HepG2 (cell line): ENCODE measurements around the gene SLC19A1. TPM values are rescaled to one million over a fixed set of nuclear protein-coding genes. Genes with fewer than 3 reads are reported as not detected.

Source experiments
- AKAP8 ChIP-seq: sonication (generic); formaldehyde crosslinking; IDR thresholded peaks from 2 replicates; pipeline ENCODE4 v1.5.1; 2020; ENCODE audit warnings: mild to moderate bottlenecking, missing genetic modification reagents
- BATF2 ChIP-seq: sonication (generic); formaldehyde crosslinking; IDR thresholded peaks from 2 replicates; pipeline ENCODE4 v1.8.0; 2022; ENCODE audit warnings: mild to moderate bottlenecking, missing genetic modification reagents, moderate library complexity
- BRF2 ChIP-seq: sonication (generic); formaldehyde crosslinking; IDR thresholded peaks from 2 replicates; pipeline ENCODE4 v1.8.1; 2022; ENCODE audit warnings: mild to moderate bottlenecking, missing genetic modification reagents
- CHD2 ChIP-seq: IDR thresholded peaks from 2 replicates; pipeline ENCODE4 v1.6.1; 2011; ENCODE audit warnings: low read depth, low read length, improper control_type of control experiment
- DZIP1 ChIP-seq: sonication (generic); formaldehyde crosslinking; IDR thresholded peaks from 2 replicates; pipeline ENCODE4 v1.5.0; 2020; ENCODE audit warnings: mild to moderate bottlenecking, missing genetic modification reagents
- E2F1 ChIP-seq: sonication (generic); formaldehyde crosslinking; IDR thresholded peaks from 2 replicates; pipeline ENCODE4 v1.5.0; 2020; ENCODE audit warnings: missing genetic modification reagents
- HDAC1 ChIP-seq: sonication (generic); formaldehyde crosslinking; IDR thresholded peaks from 2 replicates; pipeline ENCODE4 v1.5.1; 2020; ENCODE audit warnings: mild to moderate bottlenecking, missing genetic modification reagents
- IKZF4 ChIP-seq: sonication (generic); formaldehyde crosslinking; IDR thresholded peaks from 2 replicates; pipeline ENCODE4 v1.5.1; 2020; ENCODE audit warnings: borderline replicate concordance, mild to moderate bottlenecking, low read depth, missing genetic modification reagents; ENCODE audit errors: not compliant biosample characterization
- MBNL3 ChIP-seq: fragments of 250-450 bp; sonication (Bioruptor Pico); conservative IDR thresholded peaks from 2 replicates; pipeline ENCODE4 v1.8.0; 2022; ENCODE audit warnings: mild to moderate bottlenecking, inconsistent platforms
- PLRG1 ChIP-seq: fragments of 450-650 bp; conservative IDR thresholded peaks from 2 replicates; pipeline ENCODE4 v1.6.1; 2016
- RFXANK ChIP-seq: IDR thresholded peaks from 2 replicates; pipeline ENCODE4 v1.6.1; 2016
- SRY ChIP-seq: sonication (generic); formaldehyde crosslinking; IDR thresholded peaks from 2 replicates; pipeline ENCODE4 v1.8.0; 2022; ENCODE audit warnings: mild to moderate bottlenecking, missing genetic modification reagents
- TEAD2 ChIP-seq: sonication (generic); formaldehyde crosslinking; IDR thresholded peaks from 2 replicates; pipeline ENCODE4 v1.9.0; 2021; ENCODE audit warnings: missing genetic modification reagents
- TFE3 ChIP-seq: IDR thresholded peaks from 2 replicates; pipeline ENCODE4 v1.6.1; 2016
- THYN1 ChIP-seq: sonication (generic); formaldehyde crosslinking; IDR thresholded peaks from 2 replicates; pipeline ENCODE4 v1.8.1; 2023; ENCODE audit warnings: low read depth, mild to moderate bottlenecking, moderate library complexity, missing genetic modification reagents, borderline replicate concordance
- ZBTB44 ChIP-seq: sonication (generic); formaldehyde crosslinking; IDR thresholded peaks from 2 replicates; pipeline ENCODE4 v1.4.0; 2020; ENCODE audit warnings: missing genetic modification reagents
- ZC3H13 ChIP-seq: sonication (generic); formaldehyde crosslinking; IDR thresholded peaks from 2 replicates; pipeline ENCODE4 v1.8.1; 2023; ENCODE audit warnings: mild to moderate bottlenecking, missing genetic modification reagents, moderate library complexity
- ZNF224 ChIP-seq: sonication (generic); formaldehyde crosslinking; IDR thresholded peaks from 2 replicates; pipeline ENCODE4 v1.5.0; 2020; ENCODE audit warnings: mild to moderate bottlenecking, missing genetic modification reagents
- ZNF629 ChIP-seq: sonication (generic); formaldehyde crosslinking; conservative IDR thresholded peaks from 2 replicates; pipeline ENCODE4 v1.5.0; 2020; ENCODE audit warnings: missing genetic modification reagents
- ZNF772 ChIP-seq: sonication (generic); formaldehyde crosslinking; IDR thresholded peaks from 2 replicates; pipeline ENCODE4 v1.5.0; 2020; ENCODE audit warnings: mild to moderate bottlenecking, missing genetic modification reagents
- polyA plus RNA-seq, 8 experiments: library from polyadenylated mRNA; depleted of rRNA in 3 of 8; stranded (reverse) in 7 of 8; unstranded in 1 of 8; fragments of >200 nt; fragmentation: Illumina TruSeq in 4 of 8; extraction: Trizol in 4 of 8; gene quantifications; 2 replicates each; pipeline versions ENCODE4 v1.2.1 to v1.2.3, GENCODE V29; 2011 to 2016; ENCODE audit warnings: low read depth in 4 of 8, missing spikeins in 1 of 8, mixed read lengths in 1 of 8; ENCODE audit not compliant: insufficient read depth in 1 of 8
- total RNA-seq, 5 experiments: library from RNA; depleted of rRNA; stranded (reverse); fragments of >200 nt; fragmentation: Illumina TruSeq; extraction: Trizol; gene quantifications; 2 replicates each; pipeline ENCODE4 v1.2.3, GENCODE V29; 2016; ENCODE audit warnings: low read depth in 1 of 5

Gene SLC19A1
- total and polyA plus RNA-seq, 2 of the 13 experiments (the other 11 are each of a cell fraction or from before 2014, with no cell fraction given), result 21.8 to 23.0 TPM

- TF ChIP-seq BATF2 (CRISPR knock-in tag), result 0 out of 2 replicates have a peak, but pooled peaks have one; percentile 31
- TF ChIP-seq ZNF772 (CRISPR knock-in tag), result peak; percentile 75; the same call in 1 of the 2 replicates
- TF ChIP-seq ZNF224, result no peak
- peak; percentile 89 for TF ChIP-seq CHD2
- TF ChIP-seq TFE3 (CRISPR knock-in tag), result peak; percentile 92
- TF ChIP-seq ZNF629 (CRISPR knock-in tag), result no peak
- TF ChIP-seq IKZF4 (CRISPR knock-in tag), result no peak
- no peak for TF ChIP-seq PLRG1
- TF ChIP-seq BRF2 (CRISPR knock-in tag), result no peak
- peak; percentile 90; the same call in 1 of the 2 replicates for TF ChIP-seq AKAP8 (CRISPR knock-in tag)
- TF ChIP-seq ZC3H13 (CRISPR knock-in tag), result no peak
- TF ChIP-seq TEAD2 (CRISPR knock-in tag), result no peak
- TF ChIP-seq ZBTB44, result no peak
- no peak for TF ChIP-seq MBNL3 (CRISPR knock-in tag)
- no peak for TF ChIP-seq E2F1 (CRISPR knock-in tag)
- peak; percentile 73 for TF ChIP-seq HDAC1 (CRISPR knock-in tag)
- no peak for TF ChIP-seq DZIP1 (CRISPR knock-in tag)
- TF ChIP-seq RFXANK (CRISPR knock-in tag), result no peak
- no peak; the same call in 1 of the 2 replicates for TF ChIP-seq SRY (CRISPR knock-in tag)
- no peak for TF ChIP-seq THYN1 (CRISPR knock-in tag)
Measured at GRCh38 chr21:45525153-45525909, 16.9 kb downstream of the SLC19A1 start (continued).
